Neural cell (in vitro differentiated cells): ENCODE results near the gene SERPINI2. TPM values are rescaled to one million over a fixed set of nuclear protein-coding genes. Genes with fewer than 3 reads are reported as not detected.

Experiments
- H2AFZ ChIP-seq: fragments of 200-600, 300-800 bp; sonication (generic), shearing (Covaris generic); 2 replicates; pipeline ENCODE4 v1.6.0; 2014; ENCODE audit warnings: low read depth, mild to moderate bottlenecking, antibody characterized with exemption, low read length, moderate library complexity
- H3F3A ChIP-seq: fragments of 200-600 bp; shearing (Covaris generic); 2 replicates; pipeline ENCODE4 v1.6.1; 2016; ENCODE audit warnings: mild to moderate bottlenecking, moderate library complexity, mixed read lengths, antibody characterized with exemption, low read length; ENCODE audit not compliant: insufficient read depth, poor library complexity, severe bottlenecking
- H3K27ac ChIP-seq: fragments of 200-600, 300-800 bp; sonication (generic), shearing (Covaris generic); 2 replicates; pipeline ENCODE4 v1.5.1; 2014; ENCODE audit warnings: mild to moderate bottlenecking, low read length, moderate library complexity
- H3K27me3 ChIP-seq: fragments of 300-800, 200-600 bp; sonication (generic), shearing (Covaris generic); 2 replicates; pipeline ENCODE4 v1.6.0; 2014; ENCODE audit warnings: mild to moderate bottlenecking, low read depth, low read length, moderate library complexity; ENCODE audit not compliant: insufficient read depth
- H3K36me3 ChIP-seq: fragments of 300-800, 200-600 bp; sonication (generic), shearing (Covaris generic); 2 replicates; pipeline ENCODE4 v1.5.1; 2014; ENCODE audit warnings: mild to moderate bottlenecking, antibody characterized with exemption, low read length, moderate library complexity; ENCODE audit not compliant: insufficient read depth
- H3K4me2 ChIP-seq: fragments of 300-800, 200-600 bp; sonication (generic), shearing (Covaris generic); 2 replicates; pipeline ENCODE4 v1.6.0; 2014; ENCODE audit warnings: mild to moderate bottlenecking, low read length
- H3K4me3 ChIP-seq: fragments of 300-800, 200-600 bp; sonication (generic), shearing (Covaris generic); 2 replicates; pipeline ENCODE4 v1.5.1; 2014; ENCODE audit warnings: mild to moderate bottlenecking, low read length, moderate library complexity
- H3K79me2 ChIP-seq: fragments of 200-600 bp; shearing (Covaris generic); replicated peaks from 2 replicates; pipeline ENCODE4 v1.6.0; 2014; ENCODE audit warnings: mild to moderate bottlenecking, low read length, moderate library complexity; ENCODE audit not compliant: insufficient read depth
- H3K9ac ChIP-seq: fragments of 300-800, 200-600 bp; sonication (generic), shearing (Covaris generic); 2 replicates; pipeline ENCODE4 v1.6.1; 2016; ENCODE audit warnings: mild to moderate bottlenecking, low read length, mixed read lengths
- H3K9me2 ChIP-seq: fragments of 200-600 bp; shearing (Covaris generic); 2 replicates; pipeline ENCODE4 v1.6.1; 2016; ENCODE audit warnings: mild to moderate bottlenecking, low read length, mixed read lengths; ENCODE audit not compliant: insufficient read depth
- H3K9me3 ChIP-seq: fragments of 200-600, 300-800 bp; sonication (generic), shearing (Covaris generic); 2 replicates; pipeline ENCODE4 v1.6.1; 2016; ENCODE audit warnings: mild to moderate bottlenecking, mixed run types, low read length, moderate library complexity, mixed read lengths
- H4K20me1 ChIP-seq: fragments of 200-600 bp; shearing (Covaris generic); 2 replicates; pipeline ENCODE4 v1.6.1; 2016; ENCODE audit warnings: mild to moderate bottlenecking, mixed run types; ENCODE audit not compliant: insufficient read depth
- EP300 ChIP-seq: fragments of 450-650 bp; conservative IDR thresholded peaks from 2 replicates; pipeline ENCODE4 v1.6.1; 2014; ENCODE audit warnings: antibody characterized with exemption, mild to moderate bottlenecking, moderate library complexity; ENCODE audit not compliant: poor library complexity, severe bottlenecking
- EZH2 ChIP-seq: fragments of 200-600, 300-800 bp; shearing (Covaris generic), sonication (generic); IDR thresholded peaks from 2 replicates; pipeline ENCODE4 v1.6.1; 2014; ENCODE audit warnings: antibody characterized with exemption, low read length, borderline replicate concordance, mild to moderate bottlenecking; ENCODE audit not compliant: insufficient read depth, poor library complexity, severe bottlenecking
- MXI1 ChIP-seq: fragments of 450-650 bp; conservative IDR thresholded peaks from 2 replicates; pipeline ENCODE4 v1.6.1; 2014; ENCODE audit warnings: antibody characterized with exemption, mild to moderate bottlenecking; ENCODE audit not compliant: poor library complexity, severe bottlenecking
- POLR2AphosphoS5 ChIP-seq: IDR thresholded peaks from 2 replicates; pipeline ENCODE4 v1.6.1; 2012
- RAD21 ChIP-seq: fragments of 450-650 bp; conservative IDR thresholded peaks from 2 replicates; pipeline ENCODE4 v1.6.1; 2014; ENCODE audit warnings: antibody characterized with exemption, mild to moderate bottlenecking, moderate library complexity
- SMC3 ChIP-seq: fragments of 450-650 bp; conservative IDR thresholded peaks from 2 replicates; pipeline ENCODE4 v1.6.1; 2014; ENCODE audit warnings: antibody characterized with exemption, mild to moderate bottlenecking, moderate library complexity; ENCODE audit not compliant: poor library complexity
- TAF1 ChIP-seq: IDR thresholded peaks from 2 replicates; pipeline ENCODE4 v1.6.1; 2012; ENCODE audit warnings: low read depth
- polyA plus RNA-seq: library from polyadenylated mRNA; depleted of rRNA; stranded (reverse); fragments of >200 nt; gene quantifications from 2 replicates; pipeline ENCODE4 v1.2.3, GENCODE V29; 2014
- TF ChIP-seq, protein P1 (sequence below): IDR thresholded peaks from 2 replicates; pipeline ENCODE4 v1.6.1; 2012; ENCODE audit warnings: borderline replicate concordance
- TF ChIP-seq, protein P2 (sequence below): fragments of 450-650 bp; IDR thresholded peaks from 2 replicates; pipeline ENCODE4 v1.5.1; 2014; ENCODE audit warnings: antibody characterized with exemption, mild to moderate bottlenecking, moderate library complexity; ENCODE audit not compliant: poor library complexity, severe bottlenecking

SERPINI2 gene
- polyA plus RNA-seq, 1 donor from 2014 or later = 1.7 TPM

DNA sequence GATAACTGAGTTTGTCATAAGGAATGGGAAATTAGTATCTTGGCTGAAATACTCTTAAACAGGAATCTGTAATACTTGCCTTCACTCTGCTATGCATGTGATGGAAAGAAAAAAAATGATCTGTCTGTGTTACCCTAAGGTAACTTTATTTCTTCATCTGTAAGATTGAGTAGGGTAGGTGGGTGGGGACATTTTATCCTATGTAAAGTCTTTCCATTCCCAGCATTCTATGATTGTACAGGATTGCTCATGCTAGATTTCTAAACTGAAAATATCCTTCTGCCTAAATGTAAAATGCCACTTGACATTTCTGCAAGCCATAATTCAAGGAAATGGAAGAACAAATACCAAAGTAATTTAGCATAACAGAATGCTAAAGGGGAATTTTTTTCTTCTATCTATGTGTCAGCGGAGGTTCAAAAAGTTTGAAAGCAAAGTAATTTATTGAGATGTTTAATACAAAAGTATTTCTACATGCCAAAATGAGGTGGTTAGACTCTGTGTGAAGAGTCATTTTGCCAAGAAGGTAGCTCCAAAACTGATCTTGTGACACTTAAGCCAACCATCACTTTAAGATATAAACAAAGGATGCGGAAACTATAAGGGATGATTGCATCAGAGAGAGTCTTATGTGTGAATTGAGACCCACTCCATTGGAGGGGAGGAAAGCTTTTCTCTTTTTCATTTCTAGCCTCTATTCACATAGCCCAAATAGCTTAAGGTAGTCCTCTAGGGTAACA is 46.6 kb upstream of the SERPINI2 start:
- no peaks in the 10 kb centered on the region for H3K36me3 ChIP-seq
- no peaks in the 10 kb centered on the region for H3K27me3 ChIP-seq
- H2AFZ ChIP-seq = no peak overlapping the region
- H4K20me1 ChIP-seq = no peaks in the 10 kb centered on the region
- no peaks in the 10 kb centered on the region for H3F3A ChIP-seq
- TF ChIP-seq TAF1 (no peak), EZH2 (no peak), EP300 (no peak), SMC3 (no peak), POLR2AphosphoS5 (no peak), RAD21 (no peak), MXI1 (no peak)
- TF ChIP-seq, protein P1, sequence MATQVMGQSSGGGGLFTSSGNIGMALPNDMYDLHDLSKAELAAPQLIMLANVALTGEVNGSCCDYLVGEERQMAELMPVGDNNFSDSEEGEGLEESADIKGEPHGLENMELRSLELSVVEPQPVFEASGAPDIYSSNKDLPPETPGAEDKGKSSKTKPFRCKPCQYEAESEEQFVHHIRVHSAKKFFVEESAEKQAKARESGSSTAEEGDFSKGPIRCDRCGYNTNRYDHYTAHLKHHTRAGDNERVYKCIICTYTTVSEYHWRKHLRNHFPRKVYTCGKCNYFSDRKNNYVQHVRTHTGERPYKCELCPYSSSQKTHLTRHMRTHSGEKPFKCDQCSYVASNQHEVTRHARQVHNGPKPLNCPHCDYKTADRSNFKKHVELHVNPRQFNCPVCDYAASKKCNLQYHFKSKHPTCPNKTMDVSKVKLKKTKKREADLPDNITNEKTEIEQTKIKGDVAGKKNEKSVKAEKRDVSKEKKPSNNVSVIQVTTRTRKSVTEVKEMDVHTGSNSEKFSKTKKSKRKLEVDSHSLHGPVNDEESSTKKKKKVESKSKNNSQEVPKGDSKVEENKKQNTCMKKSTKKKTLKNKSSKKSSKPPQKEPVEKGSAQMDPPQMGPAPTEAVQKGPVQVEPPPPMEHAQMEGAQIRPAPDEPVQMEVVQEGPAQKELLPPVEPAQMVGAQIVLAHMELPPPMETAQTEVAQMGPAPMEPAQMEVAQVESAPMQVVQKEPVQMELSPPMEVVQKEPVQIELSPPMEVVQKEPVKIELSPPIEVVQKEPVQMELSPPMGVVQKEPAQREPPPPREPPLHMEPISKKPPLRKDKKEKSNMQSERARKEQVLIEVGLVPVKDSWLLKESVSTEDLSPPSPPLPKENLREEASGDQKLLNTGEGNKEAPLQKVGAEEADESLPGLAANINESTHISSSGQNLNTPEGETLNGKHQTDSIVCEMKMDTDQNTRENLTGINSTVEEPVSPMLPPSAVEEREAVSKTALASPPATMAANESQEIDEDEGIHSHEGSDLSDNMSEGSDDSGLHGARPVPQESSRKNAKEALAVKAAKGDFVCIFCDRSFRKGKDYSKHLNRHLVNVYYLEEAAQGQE = no peak
- TF ChIP-seq, protein P2, sequence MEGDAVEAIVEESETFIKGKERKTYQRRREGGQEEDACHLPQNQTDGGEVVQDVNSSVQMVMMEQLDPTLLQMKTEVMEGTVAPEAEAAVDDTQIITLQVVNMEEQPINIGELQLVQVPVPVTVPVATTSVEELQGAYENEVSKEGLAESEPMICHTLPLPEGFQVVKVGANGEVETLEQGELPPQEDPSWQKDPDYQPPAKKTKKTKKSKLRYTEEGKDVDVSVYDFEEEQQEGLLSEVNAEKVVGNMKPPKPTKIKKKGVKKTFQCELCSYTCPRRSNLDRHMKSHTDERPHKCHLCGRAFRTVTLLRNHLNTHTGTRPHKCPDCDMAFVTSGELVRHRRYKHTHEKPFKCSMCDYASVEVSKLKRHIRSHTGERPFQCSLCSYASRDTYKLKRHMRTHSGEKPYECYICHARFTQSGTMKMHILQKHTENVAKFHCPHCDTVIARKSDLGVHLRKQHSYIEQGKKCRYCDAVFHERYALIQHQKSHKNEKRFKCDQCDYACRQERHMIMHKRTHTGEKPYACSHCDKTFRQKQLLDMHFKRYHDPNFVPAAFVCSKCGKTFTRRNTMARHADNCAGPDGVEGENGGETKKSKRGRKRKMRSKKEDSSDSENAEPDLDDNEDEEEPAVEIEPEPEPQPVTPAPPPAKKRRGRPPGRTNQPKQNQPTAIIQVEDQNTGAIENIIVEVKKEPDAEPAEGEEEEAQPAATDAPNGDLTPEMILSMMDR = no peak
- H3K4me3 ChIP-seq = no peak overlapping the region
- no peaks in the 10 kb centered on the region for H3K9me2 ChIP-seq
- no peak overlapping the region for H3K9ac ChIP-seq
- no peak overlapping the region for H3K27ac ChIP-seq
- H3K9me3 ChIP-seq = no peaks in the 10 kb centered on the region
- H3K4me2 ChIP-seq = no peak overlapping the region
- no peaks in the 10 kb centered on the region for H3K79me2 ChIP-seq

DNA sequence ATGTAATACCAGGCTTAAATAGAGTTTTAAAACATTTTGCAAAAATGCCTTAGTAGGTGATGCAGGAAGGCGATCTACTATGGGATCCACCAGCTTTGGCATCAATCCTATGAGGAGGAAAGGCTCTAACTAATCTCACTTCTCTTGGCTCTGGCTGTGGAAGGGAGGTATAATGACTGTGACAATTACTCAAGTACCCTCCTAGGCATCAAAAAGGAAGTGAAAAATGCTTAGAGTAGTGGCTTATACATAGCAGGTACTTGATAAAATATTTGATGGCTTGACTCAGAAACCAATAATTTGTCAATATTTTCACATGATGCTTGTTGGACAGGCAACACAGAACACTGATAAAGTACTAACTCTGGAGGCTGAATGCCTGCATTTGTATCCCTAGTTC is 34.1 kb upstream of the SERPINI2 start:
- H3K4me2 ChIP-seq = no peak overlapping the region
- no peak overlapping the region for H2AFZ ChIP-seq
- H3K79me2 ChIP-seq = no peaks in the 10 kb centered on the region
- no peaks in the 10 kb centered on the region for H3F3A ChIP-seq
- no peak overlapping the region for H3K9ac ChIP-seq
- no peaks in the 10 kb centered on the region for H3K36me3 ChIP-seq
- no peaks in the 10 kb centered on the region for H3K27me3 ChIP-seq
- no peak overlapping the region for H3K27ac ChIP-seq
- no peaks in the 10 kb centered on the region for H3K9me2 ChIP-seq
- H3K4me3 ChIP-seq = no peak overlapping the region
- TF ChIP-seq TAF1 = no peak
- TF ChIP-seq MXI1 = no peak
- TF ChIP-seq SMC3 = no peak
- no peak for TF ChIP-seq RAD21
- TF ChIP-seq, protein P2 = no peak
- no peak for TF ChIP-seq POLR2AphosphoS5
- TF ChIP-seq EP300 = no peak
- no peak for TF ChIP-seq EZH2
- TF ChIP-seq, protein P1 = no peak
- H3K9me3 ChIP-seq = no peaks in the 10 kb centered on the region
- H4K20me1 ChIP-seq = no peaks in the 10 kb centered on the region
